Measurements from ENCODE around the gene AIMP1.

AIMP1 gene

DNA sequence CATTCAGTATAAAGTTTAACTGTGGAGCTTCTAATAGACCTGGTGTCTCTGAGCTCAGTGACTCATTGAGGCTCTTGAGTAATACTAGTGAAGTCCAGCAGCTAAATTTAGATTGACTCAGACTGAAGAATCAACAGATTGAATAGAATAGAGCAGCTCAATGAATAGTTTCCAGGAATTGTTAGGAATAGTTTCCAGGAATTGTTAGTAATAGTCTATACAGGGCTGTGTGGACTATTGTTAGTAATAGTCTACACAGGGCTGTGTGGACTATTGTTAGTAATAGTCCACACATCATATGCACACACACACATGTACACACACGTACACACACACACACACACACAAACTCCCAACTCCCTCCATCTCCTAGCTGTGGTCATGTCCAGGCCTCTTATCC lies 49.3 kb downstream of the AIMP1 start:
- TF ChIP-seq, protein P1, sequence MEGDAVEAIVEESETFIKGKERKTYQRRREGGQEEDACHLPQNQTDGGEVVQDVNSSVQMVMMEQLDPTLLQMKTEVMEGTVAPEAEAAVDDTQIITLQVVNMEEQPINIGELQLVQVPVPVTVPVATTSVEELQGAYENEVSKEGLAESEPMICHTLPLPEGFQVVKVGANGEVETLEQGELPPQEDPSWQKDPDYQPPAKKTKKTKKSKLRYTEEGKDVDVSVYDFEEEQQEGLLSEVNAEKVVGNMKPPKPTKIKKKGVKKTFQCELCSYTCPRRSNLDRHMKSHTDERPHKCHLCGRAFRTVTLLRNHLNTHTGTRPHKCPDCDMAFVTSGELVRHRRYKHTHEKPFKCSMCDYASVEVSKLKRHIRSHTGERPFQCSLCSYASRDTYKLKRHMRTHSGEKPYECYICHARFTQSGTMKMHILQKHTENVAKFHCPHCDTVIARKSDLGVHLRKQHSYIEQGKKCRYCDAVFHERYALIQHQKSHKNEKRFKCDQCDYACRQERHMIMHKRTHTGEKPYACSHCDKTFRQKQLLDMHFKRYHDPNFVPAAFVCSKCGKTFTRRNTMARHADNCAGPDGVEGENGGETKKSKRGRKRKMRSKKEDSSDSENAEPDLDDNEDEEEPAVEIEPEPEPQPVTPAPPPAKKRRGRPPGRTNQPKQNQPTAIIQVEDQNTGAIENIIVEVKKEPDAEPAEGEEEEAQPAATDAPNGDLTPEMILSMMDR (IDR thresholded peaks at IDR 0.05; ENCODE audit: borderline replicate concordance, insufficient read depth, low read depth, low read length): no peak
- H3K4me3 ChIP-seq (ENCODE audit: low read depth, low read length): no peak overlapping the region

DNA sequence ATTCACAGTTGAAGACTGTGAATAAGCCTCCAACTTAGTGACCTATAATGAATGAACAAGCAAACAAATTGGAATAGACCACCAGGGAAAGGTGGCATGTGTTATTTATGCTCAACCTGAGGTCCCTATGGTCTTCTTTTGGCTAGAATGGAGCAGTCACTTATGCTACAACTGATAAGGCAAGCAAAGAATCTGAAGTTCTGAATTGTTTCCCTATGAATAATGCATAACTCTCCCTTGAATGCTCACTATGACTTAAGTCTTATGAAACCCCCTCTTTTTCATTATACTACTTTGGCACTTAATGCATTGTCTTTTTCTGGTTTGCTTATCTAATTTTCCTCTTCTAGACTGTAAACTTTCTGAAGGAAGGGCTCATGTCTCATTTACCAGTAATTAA lies 49.7 kb downstream of the AIMP1 start:
- TF ChIP-seq, protein P1 (IDR thresholded peaks at IDR 0.05; ENCODE audit: borderline replicate concordance, insufficient read depth, low read depth, low read length): no peak
- no peak overlapping the region for H3K4me3 ChIP-seq (ENCODE audit: low read depth, low read length)

DNA sequence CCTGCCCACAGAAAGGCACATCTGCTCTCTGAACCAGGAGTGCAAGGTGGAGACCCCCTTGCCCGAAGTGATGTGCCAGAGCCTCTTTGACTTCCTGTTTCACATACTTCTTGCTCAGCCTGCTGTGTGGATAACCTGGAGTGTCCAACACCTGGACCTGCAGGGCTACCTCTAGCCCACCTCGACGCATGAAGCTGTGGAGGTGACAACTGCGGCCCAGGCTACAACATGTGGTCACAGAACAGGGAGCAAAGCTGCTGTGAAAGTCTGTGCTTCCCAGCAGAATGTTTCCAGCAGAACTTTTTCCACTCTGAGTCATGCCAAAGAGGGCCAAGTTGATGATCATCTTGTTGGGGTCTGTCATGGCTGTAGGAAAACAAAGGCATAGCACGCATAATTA lies 50.7 kb downstream of the AIMP1 start:
- TF ChIP-seq, protein P1 (IDR thresholded peaks at IDR 0.05; ENCODE audit: borderline replicate concordance, insufficient read depth, low read depth, low read length): no peak

DNA sequence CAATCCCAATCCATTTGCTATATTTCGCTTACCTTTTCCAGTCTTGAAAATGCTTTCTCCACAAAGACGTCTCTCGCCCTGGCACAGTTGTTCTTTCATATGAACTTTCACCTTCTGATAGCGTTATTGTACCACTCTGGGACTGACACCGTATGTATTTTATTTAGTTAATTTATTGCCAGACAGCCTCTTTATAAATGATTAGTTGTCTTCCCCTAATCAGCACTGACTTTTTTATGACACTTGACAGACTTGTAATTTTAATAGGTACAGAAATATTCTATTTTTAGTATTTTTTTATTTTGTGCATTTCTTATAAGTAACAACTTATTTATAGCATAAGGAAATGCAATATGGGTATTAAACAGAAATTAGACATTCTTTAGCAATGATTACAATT lies 52.3 kb downstream of the AIMP1 start, which contains the start of gene GIMD1:
Gene GIMD1 (minus strand): TSS at position 101 of the 400 bp plus-strand sequence. CDS start 1,343 bp downstream, outside the sequence.
- H3K4me3 ChIP-seq (ENCODE audit: low read depth, low read length): no peak within 1 kb of the TSS
- TF ChIP-seq, protein P1 (IDR thresholded peaks at IDR 0.05; ENCODE audit: borderline replicate concordance, insufficient read depth, low read depth, low read length): no peak

More for the DNA sequence above, 50.7 kb downstream of the AIMP1 start:
- no peak overlapping the region for H3K4me3 ChIP-seq (ENCODE audit: low read depth, low read length)

DNA sequence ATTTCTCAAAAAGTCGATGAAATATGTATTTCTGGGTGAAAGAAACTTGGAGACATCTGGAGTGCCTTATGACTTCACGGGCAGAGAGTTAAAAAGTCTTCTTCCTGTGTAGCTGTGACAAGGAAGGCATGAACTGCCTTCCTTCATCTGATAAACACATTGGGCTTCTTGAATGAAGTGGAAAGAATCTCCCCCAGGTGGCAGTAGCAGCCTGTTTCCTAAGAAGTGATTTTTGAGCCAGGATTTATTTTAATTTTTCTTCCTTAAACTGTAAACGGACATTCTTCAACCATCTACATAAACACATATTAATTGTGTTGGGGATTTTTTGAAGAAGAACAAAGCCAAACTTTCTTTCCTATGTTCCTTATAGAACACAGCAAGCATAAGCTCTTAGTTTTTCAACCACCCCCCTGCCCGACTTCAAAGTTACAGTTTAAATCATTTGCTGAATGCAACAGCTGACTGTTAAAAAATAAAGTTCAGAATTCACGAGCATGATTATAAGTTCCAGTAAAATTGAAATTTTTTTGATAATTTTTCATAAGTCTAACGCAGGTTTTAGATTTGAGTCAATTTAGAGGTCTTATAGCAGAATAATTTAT lies 53.2 kb downstream of the AIMP1 start:
- TF ChIP-seq, protein P1 (IDR thresholded peaks at IDR 0.05; ENCODE audit: borderline replicate concordance, insufficient read depth, low read depth, low read length): peak; percentile 46; the same call in 1 of the 2 replicates
- no peak overlapping the region for H3K4me3 ChIP-seq (ENCODE audit: low read depth, low read length)

DNA sequence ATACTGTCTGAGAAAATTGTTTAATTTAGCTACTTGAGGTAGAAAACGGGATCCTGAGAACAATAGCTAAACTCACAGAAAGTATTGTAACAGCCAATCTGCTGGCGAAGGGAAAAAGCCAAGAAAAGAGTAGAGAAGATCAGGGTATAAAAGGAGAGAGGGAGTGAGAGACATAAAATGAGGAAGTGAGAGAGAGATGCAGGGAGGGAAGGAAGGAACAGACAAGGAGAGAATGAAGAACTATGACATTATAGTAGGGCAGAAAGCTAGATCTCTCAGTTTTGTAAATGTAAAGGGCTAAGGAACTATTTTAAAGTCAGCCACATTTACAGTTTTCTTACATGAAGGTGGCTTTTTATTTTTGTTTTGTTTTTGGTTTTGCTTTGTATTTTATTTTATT lies 53.9 kb downstream of the AIMP1 start:
- TF ChIP-seq, protein P1 (IDR thresholded peaks at IDR 0.05; ENCODE audit: borderline replicate concordance, insufficient read depth, low read depth, low read length): no peak
- no peak overlapping the region for H3K4me3 ChIP-seq (ENCODE audit: low read depth, low read length)

DNA sequence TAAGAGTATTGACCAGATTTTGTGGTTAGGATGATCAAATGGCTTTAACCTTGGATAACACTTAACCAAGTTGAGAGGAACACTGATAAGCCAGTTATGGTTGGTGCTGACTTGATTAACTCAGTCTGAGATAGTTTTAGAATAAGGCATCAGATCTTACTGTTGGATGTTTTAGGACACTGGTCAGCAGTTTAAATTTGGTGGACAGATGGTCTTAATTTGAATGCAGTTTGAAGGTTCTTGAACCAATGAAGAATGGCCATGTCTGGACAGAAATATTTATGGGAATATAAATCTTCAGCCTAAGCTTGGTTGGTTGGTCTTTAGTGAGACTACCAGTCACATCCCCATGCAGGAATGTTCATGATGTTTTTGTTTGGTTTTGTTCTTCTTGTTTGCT lies 54.8 kb downstream of the AIMP1 start:
- no peak overlapping the region for H3K4me3 ChIP-seq (ENCODE audit: low read depth, low read length)
- TF ChIP-seq, protein P1 (IDR thresholded peaks at IDR 0.05; ENCODE audit: borderline replicate concordance, insufficient read depth, low read depth, low read length): no peak

Data from GM12875 (cell line).